ENCODE results near the gene DLG2. TPM values are rescaled to one million over a fixed set of nuclear protein-coding genes. Genes with fewer than 3 reads are reported as not detected.

The DLG2 gene
- total and polyA plus RNA-seq, 2 of the 8 experiments (the other 6 are each of a cell fraction or from before 2014, with no cell fraction given): 1.7 to 14.3 TPM

- TF ChIP-seq CHD7 (IDR thresholded peaks at IDR 0.05; ENCODE audit: insufficient replicate concordance, low read length) (no peak), GABPA (IDR thresholded peaks at IDR 0.05; ENCODE audit: borderline replicate concordance, insufficient read depth, low read length) (no peak), ASH2L (IDR thresholded peaks at IDR 0.05; ENCODE audit: low read length) (no peak), CHD1 (IDR thresholded peaks at IDR 0.05; ENCODE audit: low read depth, low read length) (no peak), KDM5A (IDR thresholded peaks at IDR 0.05; ENCODE audit: low read length) (no peak)
Measured at GRCh38 chr11:85249482-85249881, 377.7 kb downstream of the DLG2 start (continued).
